GM12878 (cell line): ENCODE data around the gene RAB10. TPM values are rescaled to one million over a fixed set of nuclear protein-coding genes. Genes with fewer than 3 reads are reported as not detected.

Experiments
- ATAC-seq: fragments of 200-7000 bp; cut with Tn5 transposase; 3 replicates; pipeline ENCODE4 v1.9.1; 2020; ENCODE audit warnings: mild to moderate bottlenecking, moderate library complexity
- BruUV-seq: library from RNA; stranded (reverse); fragments of 400-500 nt; replicated peaks from 2 replicates; lab custom pipeline; 2021; lab: Mats Ljungman, UMichigan
- CTCF ChIA-PET: fragments of 300-600 bp; sonication (Branson Sonifier 250); formaldehyde crosslinking; extraction: SDS; loops from one replicate; lab custom pipeline; 2021; ENCODE audit warnings: inconsistent platforms; lab: Yijun Ruan, JAX
- POLR2A ChIA-PET: fragments of 350-600 bp; formaldehyde crosslinking; extraction: SDS; loops from one replicate; lab custom pipeline; 2021; ENCODE audit warnings: inconsistent platforms; lab: Charles Lee
- RAD21 ChIA-PET: fragments of 300-600 bp; sonication (Branson Sonifier 250); formaldehyde crosslinking; loops from one replicate; lab custom pipeline; 2023; ENCODE audit warnings: antibody characterized with exemption; ENCODE audit not compliant: unreplicated experiment; lab: Charles Lee
- SMC1A ChIA-PET: fragments of 300-600 bp; sonication (Branson Sonifier 250); formaldehyde crosslinking; loops from one replicate; lab custom pipeline; 2023; ENCODE audit not compliant: unreplicated experiment, uncharacterized antibody; lab: Charles Lee
- DNase-seq: peaks from one replicate; pipeline ENCODE4 v3.0.0-alpha.2; 2011; ENCODE audit warnings: low read depth, low spot score
- FAIRE-seq: peaks from 3 replicates; lab custom pipeline; 2011; peaks lifted over from hg19 to GRCh38; lab: Jason Lieb, UNC
- H2AFZ ChIP-seq: 2 replicates; pipeline ENCODE4 v1.6.0; 2011; ENCODE audit warnings: low read depth, low read length, control low read depth; ENCODE audit not compliant: control insufficient read depth
- H3K27ac ChIP-seq: 2 replicates; pipeline ENCODE4 v1.5.1; 2011; ENCODE audit warnings: control low read depth; ENCODE audit not compliant: control insufficient read depth, insufficient read depth
- H3K27me3 ChIP-seq, 2 experiments: replicated peaks in 1 of 2; 2 replicates each; pipeline versions ENCODE4 v1.6.0 to v1.6.1; 2011; ENCODE audit warnings: low read length in 1 of 2; ENCODE audit not compliant: control insufficient read depth in 2 of 2, insufficient read depth in 2 of 2
- H3K36me3 ChIP-seq, 2 experiments: 2 replicates each; pipeline ENCODE4 v1.5.1; 2011; ENCODE audit warnings: low read length in 1 of 2; ENCODE audit not compliant: control insufficient read depth in 2 of 2, insufficient read depth in 2 of 2
- H3K4me1 ChIP-seq: 2 replicates; pipeline ENCODE4 v1.6.1; 2011; ENCODE audit warnings: mild to moderate bottlenecking, low read length, moderate library complexity, mixed read lengths; ENCODE audit not compliant: control insufficient read depth, insufficient read depth
- H3K4me2 ChIP-seq: 2 replicates; pipeline ENCODE4 v1.6.0; 2011; ENCODE audit warnings: control low read depth; ENCODE audit not compliant: control insufficient read depth, insufficient read depth
- H3K4me3 ChIP-seq: fragments of 200-600 bp; sonication (generic); 2 replicates; pipeline ENCODE4 v1.5.1; 2016
- H3K79me2 ChIP-seq: 2 replicates; pipeline ENCODE4 v1.6.0; 2011; ENCODE audit warnings: low read length; ENCODE audit not compliant: control insufficient read depth, insufficient read depth
- H3K9ac ChIP-seq: 2 replicates; pipeline ENCODE4 v1.8.0; 2011; ENCODE audit warnings: low read length, control low read depth, mixed read lengths; ENCODE audit not compliant: control insufficient read depth, insufficient read depth
- H3K9me3 ChIP-seq: replicated peaks from 3 replicates; pipeline ENCODE4 v1.5.1; 2011; ENCODE audit warnings: mild to moderate bottlenecking, low read length; ENCODE audit not compliant: control insufficient read depth, insufficient read depth
- H4K20me1 ChIP-seq: 2 replicates; pipeline ENCODE4 v1.6.0; 2011; ENCODE audit not compliant: control insufficient read depth, insufficient read depth
- BHLHE40 ChIP-seq, 2 experiments: fragments of 450-650 bp in 1 of 2; IDR thresholded peaks; 2 replicates each; pipeline ENCODE4 v1.6.1; 2011 to 2017; ENCODE audit warnings: low read depth in 2 of 2, borderline replicate concordance in 1 of 2, improper control_type of control experiment in 1 of 2, low read length in 1 of 2, mild to moderate bottlenecking in 1 of 2
- CHD1 ChIP-seq: IDR thresholded peaks from 2 replicates; pipeline ENCODE4 v1.6.1; 2012; ENCODE audit warnings: low read depth, low read length, improper control_type of control experiment
- EED ChIP-seq: sonication (generic); IDR thresholded peaks from 2 replicates; pipeline ENCODE4 v1.6.1; 2016; ENCODE audit warnings: antibody characterized with exemption, low read depth
- EGR1 ChIP-seq, 2 experiments: IDR thresholded peaks; 1 replicate in 1 of 2; 2 replicates in 1 of 2; pipeline ENCODE4 v1.6.1; 2011 to 2012; ENCODE audit warnings: low read depth in 2 of 2, low read length in 2 of 2, borderline replicate concordance in 1 of 2, mild to moderate bottlenecking in 1 of 2, moderate library complexity in 1 of 2
- GABPA ChIP-seq: IDR thresholded peaks from 2 replicates; pipeline ENCODE4 v1.6.1; 2014; ENCODE audit warnings: antibody characterized with exemption, low read depth, mild to moderate bottlenecking, inconsistent platforms
- IRF3 ChIP-seq: fragments of 450-650 bp; IDR thresholded peaks from 2 replicates; pipeline ENCODE4 v1.6.1; 2014; ENCODE audit warnings: mild to moderate bottlenecking
- KLF5 ChIP-seq: fragments of 450-650 bp; IDR thresholded peaks from 2 replicates; pipeline ENCODE4 v1.6.1; 2014; ENCODE audit warnings: mild to moderate bottlenecking; ENCODE audit not compliant: partially characterized antibody
- POU2F2 ChIP-seq: IDR thresholded peaks from 3 replicates; pipeline ENCODE4 v1.6.1; 2011; ENCODE audit warnings: low read depth, mild to moderate bottlenecking, low read length, borderline replicate concordance
- RCOR1 ChIP-seq: conservative IDR thresholded peaks from 2 replicates; pipeline ENCODE4 v1.6.1; 2012; ENCODE audit warnings: low read depth, low read length, improper control_type of control experiment
- SREBF2 ChIP-seq: IDR thresholded peaks from 2 replicates; pipeline ENCODE4 v1.6.1; 2012; ENCODE audit warnings: mild to moderate bottlenecking, low read length
- ZBTB11 ChIP-seq: fragments of 450-650 bp; formaldehyde crosslinking; IDR thresholded peaks from 2 replicates; pipeline ENCODE4 v1.5.0; 2022; ENCODE audit warnings: mild to moderate bottlenecking, missing genetic modification characterization
- ZNF687 ChIP-seq: fragments of 450-650 bp; IDR thresholded peaks from 2 replicates; pipeline ENCODE4 v1.6.1; 2017; ENCODE audit warnings: mild to moderate bottlenecking, moderate library complexity
- WGBS: methylation state at CpG from one replicate; pipeline ENCODE4 v1.1.6; 2016; ENCODE audit warnings: low lambda C conversion rate; ENCODE audit not compliant: insufficient replicate concordance, insufficient coverage; ENCODE audit errors: missing lambda C conversion rate; 5-methylcytosine and 5-hydroxymethylcytosine counted together
- in situ Hi-C: fragments of 300-500 bp; cut with MboI; formaldehyde crosslinking; loops from 9 replicates; pipeline ENCODE4 v1.14.3; 2018; ENCODE audit warnings: mixed read lengths
- intact Hi-C: fragments of 100-400 bp; cut with micrococcal nuclease; formaldehyde crosslinking; loops from one replicate; pipeline ENCODE4 v1.14.2; 2022; ENCODE audit not compliant: unreplicated experiment
- polyA plus RNA-seq, 11 experiments: library from polyadenylated mRNA; depleted of rRNA in 4 of 11; unstranded in 6 of 11; stranded (reverse) in 5 of 11; fragments of >200 nt; fragmentation: Nextera tagmentation in 4 of 11; fragmentation: Illumina TruSeq in 1 of 11; extraction: Ambion mirVana in 4 of 11; extraction: Trizol in 1 of 11; gene quantifications; 1 replicate in 1 of 11; 2 replicates in 10 of 11; pipeline versions ENCODE4 v1.2.1 to v1.2.3, GENCODE V29; 2011 to 2016; ENCODE audit warnings: inconsistent platforms in 2 of 11, missing spikeins in 2 of 11, low read depth in 1 of 11
- total RNA-seq, 4 experiments: library from RNA; depleted of rRNA in 3 of 4; stranded (reverse); fragments of >200 nt in 3 of 4; fragmentation: Illumina TruSeq in 1 of 4; extraction: Trizol in 1 of 4; gene quantifications; 2 replicates each; pipeline versions ENCODE4 v1.2.1 to v1.2.3, GENCODE V29; 2013 to 2021

Gene RAB10
- total and polyA plus RNA-seq, 10 of the 15 experiments (the other 5 are each of a cell fraction or from before 2014, with no cell fraction given), result 13.3 to 109 (median 82.0) TPM

- SMC1A ChIA-PET, result interaction anchor here (0.7 to 2.8 kb wide), 2 partner anchors 42 to 151 kb away, joined by 3 to 12 read pairs; no protein-coding TSS in a partner anchor
- H3K4me1 ChIP-seq, result no peaks in the 10 kb centered on the region
- intact Hi-C loops, result loop anchor here (5.0 to 10.0 kb wide), 2 partner anchors 92 to 339 kb away; no protein-coding TSS in a partner anchor
- H2AFZ ChIP-seq, result no peak overlapping the region
- no TSS peak for BruUV-seq
- no peaks in the 10 kb centered on the region for H3K36me3 ChIP-seq
- H3K79me2 ChIP-seq, result no peaks in the 10 kb centered on the region
- H3K9me3 ChIP-seq, result no peaks in the 10 kb centered on the region
- FAIRE-seq, result no peak
- H3K4me3 ChIP-seq, result no peak overlapping the region
- ATAC-seq, result no peak
- H4K20me1 ChIP-seq, result no peaks in the 10 kb centered on the region
- POLR2A ChIA-PET, result no interaction called here
- no peak overlapping the region for H3K27ac ChIP-seq
- no peaks in the 10 kb centered on the region for H3K27me3 ChIP-seq
- no peak overlapping the region for H3K4me2 ChIP-seq
- DNase-seq, result no peak
- in situ Hi-C loops, result loop anchor here (5.0 kb wide), 1 partner anchor 154 kb away; no protein-coding TSS in a partner anchor
- RAD21 ChIA-PET, result interaction anchor here (0.7 kb wide), 1 partner anchor 233 kb away, joined by 3 read pairs; no protein-coding TSS in a partner anchor
- WGBS, result 68% methylated on average over 5 of the region's 5 CpGs
- CTCF ChIA-PET, result interaction anchor here (0.6 to 2.1 kb wide), 11 partner anchors 15 to 233 kb away, joined by 3 to 7 read pairs (median 4); no protein-coding TSS in a partner anchor
- no peak overlapping the region for H3K9ac ChIP-seq
- TF ChIP-seq SREBF2, result no peak
- TF ChIP-seq CHD1, result no peak
- no peak for TF ChIP-seq ZNF687
- TF ChIP-seq ZBTB11 (CRISPR knock-in tag), result no peak
- TF ChIP-seq GABPA, result no peak
- TF ChIP-seq EED, result no peak
- TF ChIP-seq BHLHE40 (IDR thresholded peaks at IDR 0.05; ENCODE audit: borderline replicate concordance in 1 of 2, low read depth in 2 of 2, low read length in 1 of 2), result no peak
- TF ChIP-seq EGR1 (IDR thresholded peaks at IDR 0.05; ENCODE audit: borderline replicate concordance in 1 of 2, low read depth in 2 of 2, low read length in 2 of 2), result no peak
- no peak for TF ChIP-seq RCOR1
- no peak for TF ChIP-seq IRF3
- no peak for TF ChIP-seq POU2F2
- TF ChIP-seq KLF5, result no peak
Measured at GRCh38 chr2:25993049-25993448, 40.8 kb upstream of the RAB10 start.
